22Rv1 (cell line): ENCODE data around the gene MAD1L1.

Source experiments
- ZFX ChIP-seq: fragments of 450-650 bp; IDR thresholded peaks from 2 replicates; pipeline ENCODE4 v1.6.1; 2017; ENCODE audit warnings: antibody characterized with exemption, borderline replicate concordance
- TF ChIP-seq, protein P1 (sequence below): fragments of 450-650 bp; IDR thresholded peaks from 2 replicates; pipeline ENCODE4 v1.5.1; 2017; ENCODE audit warnings: mild to moderate bottlenecking

DNA sequence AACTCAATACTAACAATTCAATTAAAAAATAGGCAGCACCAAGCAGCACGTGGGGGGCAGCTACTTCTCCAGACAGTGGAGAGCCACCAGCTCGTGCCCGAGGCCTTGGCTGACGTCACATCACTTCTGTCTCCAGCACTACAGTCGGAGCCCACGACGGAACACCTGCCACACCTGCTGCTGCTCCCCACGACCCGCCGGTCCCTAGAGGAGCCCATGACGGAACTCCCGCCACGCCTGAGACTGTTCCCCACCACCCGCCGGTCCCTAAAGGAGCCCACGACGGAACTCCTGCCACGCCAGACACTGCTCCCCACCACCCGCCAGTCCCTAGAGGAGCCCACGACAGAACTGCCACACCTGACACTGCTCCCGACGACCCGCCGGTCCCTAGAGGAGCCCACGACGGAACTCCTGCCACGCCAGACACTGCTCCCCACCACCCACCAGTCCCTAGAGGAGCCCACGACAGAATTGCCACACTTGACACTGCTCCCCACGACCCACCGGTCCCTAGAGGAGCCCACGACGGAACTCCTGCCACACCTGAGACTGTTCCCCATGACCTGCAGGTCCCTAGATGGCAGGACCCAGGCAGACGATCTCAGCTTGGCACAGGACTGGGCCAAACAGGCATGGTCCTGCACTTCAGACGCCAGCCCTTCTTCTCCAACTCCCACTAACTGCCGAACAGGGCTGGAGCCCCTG lies 304.7 kb downstream of the MAD1L1 start:
- TF ChIP-seq, protein P1, sequence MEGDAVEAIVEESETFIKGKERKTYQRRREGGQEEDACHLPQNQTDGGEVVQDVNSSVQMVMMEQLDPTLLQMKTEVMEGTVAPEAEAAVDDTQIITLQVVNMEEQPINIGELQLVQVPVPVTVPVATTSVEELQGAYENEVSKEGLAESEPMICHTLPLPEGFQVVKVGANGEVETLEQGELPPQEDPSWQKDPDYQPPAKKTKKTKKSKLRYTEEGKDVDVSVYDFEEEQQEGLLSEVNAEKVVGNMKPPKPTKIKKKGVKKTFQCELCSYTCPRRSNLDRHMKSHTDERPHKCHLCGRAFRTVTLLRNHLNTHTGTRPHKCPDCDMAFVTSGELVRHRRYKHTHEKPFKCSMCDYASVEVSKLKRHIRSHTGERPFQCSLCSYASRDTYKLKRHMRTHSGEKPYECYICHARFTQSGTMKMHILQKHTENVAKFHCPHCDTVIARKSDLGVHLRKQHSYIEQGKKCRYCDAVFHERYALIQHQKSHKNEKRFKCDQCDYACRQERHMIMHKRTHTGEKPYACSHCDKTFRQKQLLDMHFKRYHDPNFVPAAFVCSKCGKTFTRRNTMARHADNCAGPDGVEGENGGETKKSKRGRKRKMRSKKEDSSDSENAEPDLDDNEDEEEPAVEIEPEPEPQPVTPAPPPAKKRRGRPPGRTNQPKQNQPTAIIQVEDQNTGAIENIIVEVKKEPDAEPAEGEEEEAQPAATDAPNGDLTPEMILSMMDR: no peak
- no peak for TF ChIP-seq ZFX
